CD14-positive monocyte (primary cell): Measurements from ENCODE around the gene TCHH. TPM values are rescaled to one million over a fixed set of nuclear protein-coding genes. Genes with fewer than 3 reads are reported as not detected.

Source experiments
- DNase-seq, 3 donors: peaks; one replicate each; pipeline ENCODE4 v3.0.0-alpha.2; 2011 to 2022
- H2AFZ ChIP-seq: 2 replicates; pipeline ENCODE4 v1.6.0; 2012; ENCODE audit warnings: mild to moderate bottlenecking, low read depth, low read length, inconsistent platforms; ENCODE audit not compliant: insufficient read depth, poor library complexity, severe bottlenecking
- H3K27ac ChIP-seq, 2 donors: 1 replicate in 1 of 2; 2 replicates in 1 of 2; pipeline ENCODE4 v1.5.1; 2012 to 2013; ENCODE audit warnings: low read length in 2 of 2, control low read depth in 1 of 2, inconsistent platforms in 1 of 2, low read depth in 1 of 2, mild to moderate bottlenecking in 1 of 2
- H3K27me3 ChIP-seq, 2 donors: one replicate each; pipeline versions ENCODE4 v1.6.0 to v1.6.1; 2011 to 2013; ENCODE audit warnings: low read length in 2 of 2; ENCODE audit not compliant: control insufficient read depth in 2 of 2, insufficient read depth in 2 of 2
- H3K36me3 ChIP-seq, 2 donors: replicated peaks in 1 of 2; 1 replicate in 1 of 2; 2 replicates in 1 of 2; pipeline versions ENCODE4 v1.5.1 to v1.6.1; 2012 to 2013; ENCODE audit warnings: low read length in 2 of 2, control low read depth in 1 of 2, inconsistent platforms in 1 of 2, mild to moderate bottlenecking in 1 of 2; ENCODE audit not compliant: insufficient read depth in 2 of 2, control insufficient read depth in 1 of 2
- H3K4me1 ChIP-seq, 2 donors: 1 replicate in 1 of 2; 2 replicates in 1 of 2; pipeline versions ENCODE4 v1.5.1 to v1.6.1; 2012 to 2013; ENCODE audit warnings: low read length in 2 of 2, control low read depth in 1 of 2, inconsistent platforms in 1 of 2, mild to moderate bottlenecking in 1 of 2, moderate library complexity in 1 of 2; ENCODE audit not compliant: insufficient read depth in 2 of 2, control insufficient read depth in 1 of 2
- H3K4me2 ChIP-seq: replicated peaks from 2 replicates; pipeline ENCODE3; 2012; ENCODE audit warnings: low read length, moderate library complexity, mild to moderate bottlenecking; ENCODE audit not compliant: poor library complexity, severe bottlenecking; ENCODE audit errors: extremely low read depth
- H3K4me3 ChIP-seq, 3 experiments: fragments of 200-600 bp in 1 of 3; sonication (generic) in 1 of 3; replicated peaks in 1 of 3; 1 replicate in 2 of 3; 2 replicates in 1 of 3; pipeline ENCODE4 v1.5.1; 2011 to 2013; ENCODE audit warnings: low read length in 3 of 3, mild to moderate bottlenecking in 3 of 3, control low read depth in 2 of 3, low read depth in 2 of 3, inconsistent platforms in 1 of 3, moderate library complexity in 1 of 3
- H3K79me2 ChIP-seq: 2 replicates; pipeline ENCODE4 v1.6.0; 2012; ENCODE audit warnings: mild to moderate bottlenecking, control low read depth, inconsistent platforms, low read length, moderate library complexity; ENCODE audit not compliant: insufficient read depth
- H3K9ac ChIP-seq: 2 replicates; pipeline ENCODE4 v1.6.0; 2017; ENCODE audit warnings: low read length, mild to moderate bottlenecking; ENCODE audit not compliant: insufficient read depth, poor library complexity, severe bottlenecking
- H3K9me3 ChIP-seq, 2 donors: replicated peaks in 1 of 2; 1 replicate in 1 of 2; 2 replicates in 1 of 2; pipeline versions ENCODE4 v1.5.1 to v1.6.1; 2012 to 2013; ENCODE audit warnings: low read length in 2 of 2, control low read depth in 1 of 2; ENCODE audit not compliant: control insufficient read depth in 1 of 2, insufficient read depth in 1 of 2
- H4K20me1 ChIP-seq: 2 replicates; pipeline ENCODE4 v1.6.0; 2012; ENCODE audit warnings: mild to moderate bottlenecking, low read length, control low read depth, moderate library complexity; ENCODE audit not compliant: insufficient read depth
- H3K27ac Mint-ChIP-seq, 7 donors: one replicate each; pipeline ENCODE4 v1.8.0; 2020; ENCODE audit warnings: mild to moderate bottlenecking in 7 of 7, mixed read lengths in 7 of 7, moderate library complexity in 6 of 7, inconsistent platforms in 2 of 7
- H3K27me3 Mint-ChIP-seq, 3 donors: one replicate each; pipeline ENCODE4 v1.8.0; 2021 to 2022; ENCODE audit warnings: low read depth in 3 of 3, mild to moderate bottlenecking in 3 of 3, mixed read lengths in 3 of 3, moderate library complexity in 3 of 3, inconsistent platforms in 1 of 3
- H3K36me3 Mint-ChIP-seq, 2 donors: one replicate each; pipeline ENCODE4 v1.8.0; 2020; ENCODE audit warnings: mixed read lengths in 2 of 2, inconsistent platforms in 1 of 2, mild to moderate bottlenecking in 1 of 2
- H3K4me1 Mint-ChIP-seq: one replicate; pipeline ENCODE4 v1.8.0; 2020; ENCODE audit warnings: mild to moderate bottlenecking, mixed read lengths
- H3K4me3 Mint-ChIP-seq, 2 donors: one replicate each; pipeline ENCODE4 v1.8.0; 2020; ENCODE audit warnings: mild to moderate bottlenecking in 2 of 2, mixed read lengths in 2 of 2, moderate library complexity in 1 of 2
- H3K9me3 Mint-ChIP-seq, 7 donors: one replicate each; pipeline ENCODE4 v1.8.0; 2020 to 2022; ENCODE audit warnings: mixed read lengths in 7 of 7, mild to moderate bottlenecking in 6 of 7, moderate library complexity in 6 of 7, inconsistent platforms in 2 of 7
- CTCF ChIP-seq: fragments of 200-600 bp; IDR thresholded peaks from one replicate; pipeline ENCODE4 v1.8.0; 2022; ENCODE audit warnings: antibody characterized with exemption, mild to moderate bottlenecking
- WGBS: methylation state at CpG from one replicate; pipeline ENCODE4 v1.1.5; 2013; ENCODE audit warnings: missing lambda C conversion rate; ENCODE audit not compliant: insufficient coverage; 5-methylcytosine and 5-hydroxymethylcytosine counted together
- intact Hi-C, 2 donors: fragments of 100-400 bp; cut with micrococcal nuclease; formaldehyde crosslinking; loops; one replicate each; pipeline versions ENCODE4 v1.15.0 to v1.15.1; 2023
- polyA plus RNA-seq, 3 donors: library from polyadenylated mRNA; depleted of rRNA in 1 of 3; unstranded in 2 of 3; stranded (reverse) in 1 of 3; fragments of 300-500 nt in 2 of 3; fragments of >200 nt in 1 of 3; fragmentation: Illumina TruSeq in 2 of 3; gene quantifications; 1 replicate in 2 of 3; 2 replicates in 1 of 3; pipeline ENCODE4 v1.2.3, GENCODE V29; 2012 to 2021

TCHH gene
- polyA plus RNA-seq, 3 donors: not detected

- H3K36me3 ChIP-seq: no peaks in the 10 kb centered on the region
- WGBS: under 1% methylated on average over 60 of the region's 60 CpGs
- peaks cover 10 to 13% (median 10%) of the 10 kb centered on the region in 3 donors for H3K27me3 Mint-ChIP-seq
- H3K4me2 ChIP-seq: peak overlapping the region; percentile 97
- no peaks in the 10 kb centered on the region for H3K4me1 Mint-ChIP-seq
- no peaks in the 10 kb centered on the region for H4K20me1 ChIP-seq
- H3K4me3 ChIP-seq: peak overlapping the region; percentile 23 to 82 (median 46)
- H3K27ac ChIP-seq: no peak overlapping the region
- no peak overlapping the region for H3K4me3 Mint-ChIP-seq
- no peaks in the 10 kb centered on the region for H3K79me2 ChIP-seq
- peaks cover 2 to 3% of the 10 kb centered on the region in 2 donors for H3K36me3 Mint-ChIP-seq
- DNase-seq: peak; percentile 29 to 43 (median 43)
- intact Hi-C loops: no loop called here
- no peak for TF ChIP-seq CTCF
- H3K9me3 ChIP-seq: peaks cover 24 to 67% of the 10 kb centered on the region in 2 donors
- no peak overlapping the region for H3K27ac Mint-ChIP-seq
- H3K9ac ChIP-seq: peak overlapping the region; percentile 25
- peaks cover 0 to 14% (median 0%) of the 10 kb centered on the region in 7 donors for H3K9me3 Mint-ChIP-seq
- peaks cover 69 to 98% of the 10 kb centered on the region in 2 donors for H3K27me3 ChIP-seq
- peaks cover 59% of the 10 kb centered on the region in 2 donors for H3K4me1 ChIP-seq
- peak overlapping the region; percentile 90 for H2AFZ ChIP-seq
These were observed 4.3 kb downstream of the TCHH start for GRCh38 chr1:152110860-152111514.

GRCh38 chr1:152110365-152110859 lies 4.8 kb downstream of the TCHH start:
- peaks cover 59% of the 10 kb centered on the region in 2 donors for H3K4me1 ChIP-seq
- peak overlapping the region; percentile 25 for H3K9ac ChIP-seq
- no peaks in the 10 kb centered on the region for H3K36me3 ChIP-seq
- H2AFZ ChIP-seq: peak overlapping the region; percentile 90
- peaks cover 0 to 14% (median 0%) of the 10 kb centered on the region in 7 donors for H3K9me3 Mint-ChIP-seq
- H3K27ac Mint-ChIP-seq: no peak overlapping the region
- H3K27me3 Mint-ChIP-seq: peaks cover 7 to 12% (median 9%) of the 10 kb centered on the region in 3 donors
- H3K4me3 Mint-ChIP-seq: no peak overlapping the region
- H3K79me2 ChIP-seq: no peaks in the 10 kb centered on the region
- no peaks in the 10 kb centered on the region for H3K4me1 Mint-ChIP-seq
- no peaks in the 10 kb centered on the region for H4K20me1 ChIP-seq
- H3K4me3 ChIP-seq: peak overlapping the region; percentile 23 to 82 (median 46)
- peaks cover 24 to 72% of the 10 kb centered on the region in 2 donors for H3K9me3 ChIP-seq
- H3K36me3 Mint-ChIP-seq: peaks cover 2 to 3% of the 10 kb centered on the region in 2 donors
- peak; percentile 22 to 38 (median 26) for DNase-seq
- under 1% methylated on average over 31 of the region's 31 CpGs for WGBS
- H3K27me3 ChIP-seq: peaks cover 69 to 98% of the 10 kb centered on the region in 2 donors
- H3K27ac ChIP-seq: no peak overlapping the region
- intact Hi-C loops: no loop called here
- peak overlapping the region; percentile 97 for H3K4me2 ChIP-seq
- no peak for TF ChIP-seq CTCF
